Measurements from ENCODE around the gene MUL1.

DNA sequence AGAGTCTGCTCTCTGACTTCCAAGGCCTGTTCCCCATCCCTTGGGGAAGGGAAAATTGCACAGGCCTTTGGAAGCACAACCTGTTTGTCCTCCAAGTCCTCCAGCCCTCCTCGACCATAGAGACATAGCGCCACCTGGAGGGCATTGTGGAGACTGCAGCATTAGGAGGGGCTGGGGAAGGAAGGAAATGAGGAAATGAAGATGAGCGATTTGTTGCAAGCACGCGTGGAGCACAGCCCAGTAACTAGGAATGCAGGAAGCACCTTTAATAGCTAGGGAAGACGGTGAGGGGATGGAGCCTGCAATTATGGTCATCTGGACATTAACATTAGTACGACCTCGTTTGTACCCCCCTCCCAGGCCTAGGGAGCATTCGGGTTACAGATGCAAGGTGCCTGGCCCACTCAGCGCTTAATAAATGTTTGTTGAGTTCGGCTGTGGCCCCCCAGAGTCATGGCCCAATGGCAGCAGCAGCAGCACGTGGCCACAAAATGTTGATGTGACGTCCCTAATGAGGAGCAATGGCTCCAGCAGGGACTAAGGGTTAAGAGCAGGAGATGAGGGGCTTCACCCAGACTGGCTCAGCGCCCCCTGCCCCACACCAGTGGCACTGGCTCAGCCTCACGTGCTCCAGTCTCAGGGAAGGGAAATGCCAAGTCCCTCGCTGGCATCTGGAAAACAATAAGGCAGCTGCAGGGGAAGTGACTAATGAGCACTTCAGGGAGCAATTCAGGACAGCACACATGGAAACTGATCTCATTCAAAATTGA is 13.9 kb downstream of the MUL1 start:
- TF ChIP-seq, protein P1, sequence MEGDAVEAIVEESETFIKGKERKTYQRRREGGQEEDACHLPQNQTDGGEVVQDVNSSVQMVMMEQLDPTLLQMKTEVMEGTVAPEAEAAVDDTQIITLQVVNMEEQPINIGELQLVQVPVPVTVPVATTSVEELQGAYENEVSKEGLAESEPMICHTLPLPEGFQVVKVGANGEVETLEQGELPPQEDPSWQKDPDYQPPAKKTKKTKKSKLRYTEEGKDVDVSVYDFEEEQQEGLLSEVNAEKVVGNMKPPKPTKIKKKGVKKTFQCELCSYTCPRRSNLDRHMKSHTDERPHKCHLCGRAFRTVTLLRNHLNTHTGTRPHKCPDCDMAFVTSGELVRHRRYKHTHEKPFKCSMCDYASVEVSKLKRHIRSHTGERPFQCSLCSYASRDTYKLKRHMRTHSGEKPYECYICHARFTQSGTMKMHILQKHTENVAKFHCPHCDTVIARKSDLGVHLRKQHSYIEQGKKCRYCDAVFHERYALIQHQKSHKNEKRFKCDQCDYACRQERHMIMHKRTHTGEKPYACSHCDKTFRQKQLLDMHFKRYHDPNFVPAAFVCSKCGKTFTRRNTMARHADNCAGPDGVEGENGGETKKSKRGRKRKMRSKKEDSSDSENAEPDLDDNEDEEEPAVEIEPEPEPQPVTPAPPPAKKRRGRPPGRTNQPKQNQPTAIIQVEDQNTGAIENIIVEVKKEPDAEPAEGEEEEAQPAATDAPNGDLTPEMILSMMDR (IDR thresholded peaks at IDR 0.05 in 8 of 11, conservative IDR thresholded peaks at IDR 0.05 in 3 of 11): peak; percentile 97 to 100 (median 99)
- TF ChIP-seq POLR2A (IDR thresholded peaks at IDR 0.05): no peak
